A549 treated with RU486 at 1 μM for 4 hours (cell line): Measurements from ENCODE around the gene RBP7. TPM values are rescaled to one million over a fixed set of nuclear protein-coding genes. Genes with fewer than 3 reads are reported as not detected.

Experiments used
- total RNA-seq: library from RNA; stranded (reverse); fragments of 200-300 nt; extraction: Qiagen RNA extraction; gene quantifications from 5 replicates; pipeline ENCODE4 v1.2.3, GENCODE V29; 2022; ENCODE audit warnings: low read depth

Gene RBP7
- 5.4 to 6.3 TPM (median 5.7 TPM) in 5 replicates for total RNA-seq

DNA sequence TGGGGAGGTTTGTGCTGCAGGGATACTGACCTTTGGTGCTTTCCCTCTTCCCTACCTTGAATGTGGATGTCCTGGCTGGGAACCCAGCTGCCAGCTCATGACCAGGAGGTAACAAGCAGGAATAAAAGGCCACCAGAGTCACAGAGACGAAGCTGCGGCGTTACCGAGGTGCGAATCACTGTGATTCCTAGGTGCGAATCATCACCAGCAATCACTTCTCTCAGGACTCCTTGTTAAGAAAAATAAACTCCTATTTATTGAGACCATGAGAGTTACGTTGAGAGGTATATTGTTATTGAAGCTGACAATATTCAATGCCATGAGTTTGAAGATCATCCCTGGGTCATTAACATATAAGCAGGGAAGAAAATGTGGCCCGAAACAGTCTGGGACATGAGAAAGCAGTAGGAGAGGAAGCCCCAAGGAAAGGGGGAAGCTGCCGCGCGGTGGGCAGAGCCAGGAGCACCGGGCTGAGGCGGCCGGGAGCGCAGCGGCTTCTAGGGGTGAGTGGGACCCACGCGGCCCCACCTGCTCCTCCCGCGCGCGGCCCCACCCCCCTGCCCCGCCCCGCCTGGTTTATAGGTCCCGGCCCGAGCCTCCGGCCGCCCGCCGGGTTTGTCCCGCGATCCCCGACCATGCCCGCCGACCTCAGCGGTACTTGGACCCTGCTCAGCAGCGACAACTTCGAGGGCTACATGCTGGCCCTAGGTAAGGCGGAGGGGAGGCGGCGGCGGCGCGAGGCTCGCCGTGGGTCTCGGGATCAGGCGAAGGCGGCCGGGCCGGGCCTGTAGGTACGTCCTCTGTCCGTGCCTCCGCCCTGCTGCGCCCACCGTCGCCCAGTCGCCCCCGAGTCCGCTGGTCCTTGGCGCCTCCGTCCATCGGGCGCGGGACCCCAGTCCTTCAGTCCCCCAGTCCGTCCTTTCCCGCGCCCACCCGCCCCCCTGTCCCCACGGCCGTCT lies at the start of gene RBP7:
Gene RBP7 (plus strand): TSS at position 605 of the 959 bp plus-strand sequence. CDS start 31 bp downstream, at position 636.

DNA sequence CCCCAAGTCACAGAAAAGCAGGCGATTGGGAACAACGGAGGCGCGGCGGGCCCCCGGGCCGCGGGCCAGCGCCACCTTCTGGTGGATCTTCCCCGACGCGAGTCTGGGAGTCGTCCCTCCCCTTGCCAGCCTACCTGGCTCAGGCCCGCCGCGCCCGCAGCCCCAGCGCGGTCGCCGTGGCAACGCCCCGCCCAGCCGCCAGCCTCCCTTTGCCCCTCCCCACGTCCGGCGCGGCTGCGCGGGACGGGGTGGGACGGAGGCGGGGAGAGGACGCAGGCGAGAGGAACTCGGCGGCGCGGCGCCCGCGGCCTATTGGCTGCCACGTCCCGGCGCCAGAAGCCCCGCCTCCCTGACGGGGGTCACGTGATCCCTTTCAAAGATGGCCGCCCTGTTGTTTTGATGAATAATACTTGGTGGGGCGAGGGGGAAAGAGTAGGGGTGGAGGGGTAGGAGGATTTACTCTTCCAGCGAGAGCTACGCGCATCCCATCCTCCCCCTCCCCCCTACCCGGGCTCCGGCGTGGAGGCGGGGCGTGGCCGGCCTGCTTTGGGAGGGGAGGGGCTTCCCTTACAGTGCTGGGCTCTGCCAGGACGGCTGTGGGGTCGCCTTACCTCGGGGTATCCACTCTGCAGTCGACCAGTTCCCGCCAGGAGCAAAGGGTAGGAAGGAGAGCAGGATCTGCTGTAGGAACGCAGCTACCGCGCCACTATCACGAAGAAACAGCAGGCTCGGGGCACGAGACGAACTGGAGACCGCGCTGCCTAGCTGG lies 35.7 kb downstream of the RBP7 start, which contains the start of gene UBE4B:
Gene UBE4B (plus strand): TSS at position 369 of the 769 bp plus-strand sequence. CDS start 713 bp downstream, outside the sequence.

Other genes starting within 250 kb of the RBP7 start
- 60.8 to 69.5 TPM (median 64.2 TPM) in 5 replicates for gene CLSTN1, start 173.3 kb upstream of the RBP7 start, total RNA-seq
- gene CTNNBIP1, start 87.0 kb upstream of the RBP7 start, total RNA-seq: 6.9 to 12.7 TPM (median 10.5 TPM) in 5 replicates
- 16.9 to 32.1 TPM (median 20.2 TPM) in 5 replicates for gene LZIC, start 53.8 kb upstream of the RBP7 start, total RNA-seq
- gene NMNAT1, start 53.8 kb upstream of the RBP7 start, total RNA-seq: 1.8 to 2.7 TPM (median 2.2 TPM) in 5 replicates
- 13.0 to 13.7 TPM (median 13.4 TPM) in 5 replicates for gene UBE4B, start 35.7 kb downstream of the RBP7 start, total RNA-seq
- 7.6 to 14.4 TPM (median 13.8 TPM) in 5 replicates for gene KIF1B, start 213.3 kb downstream of the RBP7 start, total RNA-seq